WERI-Rb-1 (cell line): Measurements from ENCODE around the gene UBE2N.

ENCODE experiments used
- DNase-seq: peaks from one replicate; pipeline ENCODE4 v3.0.0-alpha.2; 2020
- H3K27ac ChIP-seq: fragments of 250-450 bp; sonication (Bioruptor Pico); 2 replicates; pipeline ENCODE4 v1.5.1; 2020; ENCODE audit warnings: mild to moderate bottlenecking, moderate library complexity
- H3K27me3 ChIP-seq: fragments of 250-450 bp; sonication (Bioruptor Pico); 2 replicates; pipeline ENCODE4 v1.5.1; 2021; ENCODE audit warnings: mild to moderate bottlenecking, low read depth, moderate library complexity; ENCODE audit not compliant: insufficient read depth, severe bottlenecking
- H3K36me3 ChIP-seq: fragments of 250-450 bp; sonication (Bioruptor Pico); 2 replicates; pipeline ENCODE4 v1.5.1; 2020; ENCODE audit warnings: mild to moderate bottlenecking, moderate library complexity
- H3K4me3 ChIP-seq: 2 replicates; pipeline ENCODE4 v1.5.1; 2011; ENCODE audit warnings: low read depth, mild to moderate bottlenecking, control low read depth, low read length
- H3K9me3 ChIP-seq: fragments of 250-450 bp; sonication (Bioruptor Pico); 2 replicates; pipeline ENCODE4 v1.5.1; 2021; ENCODE audit warnings: mild to moderate bottlenecking, moderate library complexity; ENCODE audit not compliant: severe bottlenecking
- TF ChIP-seq, protein P1 (sequence below): IDR thresholded peaks from 2 replicates; pipeline ENCODE4 v1.5.1; 2011; ENCODE audit warnings: low read depth, mild to moderate bottlenecking, control low read depth, inconsistent platforms, low read length

The UBE2N gene

DNA sequence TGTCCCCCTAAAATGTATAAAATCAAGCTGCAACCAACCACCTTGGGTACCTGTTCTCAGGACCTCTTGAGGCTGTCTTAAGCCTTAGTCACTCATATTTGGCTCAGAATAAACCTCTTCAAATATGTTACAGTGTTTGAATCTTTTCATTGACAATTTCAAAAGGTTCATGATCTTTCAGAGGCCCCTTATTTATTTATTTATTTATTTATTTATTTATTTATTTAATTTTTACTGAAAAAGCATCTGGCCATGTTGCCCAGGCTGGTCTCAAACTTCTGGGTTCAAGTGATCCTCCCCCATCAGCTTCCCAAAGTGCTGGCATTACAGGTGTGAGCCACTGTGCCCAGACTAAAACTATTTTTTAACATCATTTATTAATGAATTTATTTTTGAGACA is 72.2 kb downstream of the UBE2N start:
- TF ChIP-seq, protein P1, sequence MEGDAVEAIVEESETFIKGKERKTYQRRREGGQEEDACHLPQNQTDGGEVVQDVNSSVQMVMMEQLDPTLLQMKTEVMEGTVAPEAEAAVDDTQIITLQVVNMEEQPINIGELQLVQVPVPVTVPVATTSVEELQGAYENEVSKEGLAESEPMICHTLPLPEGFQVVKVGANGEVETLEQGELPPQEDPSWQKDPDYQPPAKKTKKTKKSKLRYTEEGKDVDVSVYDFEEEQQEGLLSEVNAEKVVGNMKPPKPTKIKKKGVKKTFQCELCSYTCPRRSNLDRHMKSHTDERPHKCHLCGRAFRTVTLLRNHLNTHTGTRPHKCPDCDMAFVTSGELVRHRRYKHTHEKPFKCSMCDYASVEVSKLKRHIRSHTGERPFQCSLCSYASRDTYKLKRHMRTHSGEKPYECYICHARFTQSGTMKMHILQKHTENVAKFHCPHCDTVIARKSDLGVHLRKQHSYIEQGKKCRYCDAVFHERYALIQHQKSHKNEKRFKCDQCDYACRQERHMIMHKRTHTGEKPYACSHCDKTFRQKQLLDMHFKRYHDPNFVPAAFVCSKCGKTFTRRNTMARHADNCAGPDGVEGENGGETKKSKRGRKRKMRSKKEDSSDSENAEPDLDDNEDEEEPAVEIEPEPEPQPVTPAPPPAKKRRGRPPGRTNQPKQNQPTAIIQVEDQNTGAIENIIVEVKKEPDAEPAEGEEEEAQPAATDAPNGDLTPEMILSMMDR = no peak
- no peak for DNase-seq
- Histone ChIP-seq H3K4me3 (no peak overlapping the region), H3K27me3 (no peaks in the 10 kb centered on the region), H3K9me3 (no peaks in the 10 kb centered on the region), H3K36me3 (no peaks in the 10 kb centered on the region), H3K27ac (no peak overlapping the region)

DNA sequence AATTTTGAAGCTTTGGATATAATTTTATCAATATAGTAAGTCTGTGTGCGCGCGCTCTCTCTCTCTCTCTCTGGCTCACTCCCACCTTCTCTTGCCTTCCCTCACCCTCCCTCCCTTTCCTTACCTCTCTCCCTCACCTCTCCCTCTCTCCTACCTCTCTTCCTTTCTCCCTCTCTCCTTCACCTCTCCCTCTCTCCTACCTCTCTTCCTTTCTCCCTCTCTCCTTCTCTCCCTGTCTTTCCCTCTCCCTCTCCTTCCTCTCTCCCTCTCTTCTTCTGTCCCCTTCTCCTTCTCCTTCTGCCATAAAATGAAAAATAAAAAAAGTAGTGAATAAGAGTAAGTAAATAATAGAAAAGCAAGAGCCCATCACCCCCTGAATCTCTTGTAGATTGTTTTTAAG is 73.0 kb downstream of the UBE2N start:
- no peak overlapping the region for H3K4me3 ChIP-seq
- DNase-seq = no peak
- TF ChIP-seq, protein P1 = no peak
- no peaks in the 10 kb centered on the region for H3K27me3 ChIP-seq
- no peaks in the 10 kb centered on the region for H3K9me3 ChIP-seq
- H3K36me3 ChIP-seq = no peaks in the 10 kb centered on the region
- no peak overlapping the region for H3K27ac ChIP-seq

DNA sequence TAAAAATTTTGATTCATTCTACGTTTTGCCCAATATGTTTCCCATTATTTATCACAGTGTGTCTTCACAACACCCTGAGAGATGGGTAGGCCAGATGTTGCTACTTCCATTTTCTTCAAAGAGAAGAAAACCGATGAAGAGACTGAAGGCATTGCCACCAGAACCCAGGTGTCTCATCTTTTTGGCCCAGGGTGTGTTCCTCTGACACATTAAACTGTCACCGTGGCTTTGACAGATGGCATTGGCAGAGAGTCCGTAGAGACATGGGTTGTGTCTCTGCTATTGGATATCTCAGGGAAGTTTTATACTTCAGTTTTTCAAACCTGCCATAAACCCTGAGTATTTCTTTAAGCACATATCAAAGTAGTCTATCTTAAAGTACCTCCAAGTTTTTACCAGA is 75.3 kb downstream of the UBE2N start:
- H3K36me3 ChIP-seq = no peaks in the 10 kb centered on the region
- TF ChIP-seq, protein P1 = no peak
- no peaks in the 10 kb centered on the region for H3K9me3 ChIP-seq
- H3K27me3 ChIP-seq = no peaks in the 10 kb centered on the region
- no peak overlapping the region for H3K4me3 ChIP-seq
- no peak for DNase-seq
- H3K27ac ChIP-seq = no peak overlapping the region

DNA sequence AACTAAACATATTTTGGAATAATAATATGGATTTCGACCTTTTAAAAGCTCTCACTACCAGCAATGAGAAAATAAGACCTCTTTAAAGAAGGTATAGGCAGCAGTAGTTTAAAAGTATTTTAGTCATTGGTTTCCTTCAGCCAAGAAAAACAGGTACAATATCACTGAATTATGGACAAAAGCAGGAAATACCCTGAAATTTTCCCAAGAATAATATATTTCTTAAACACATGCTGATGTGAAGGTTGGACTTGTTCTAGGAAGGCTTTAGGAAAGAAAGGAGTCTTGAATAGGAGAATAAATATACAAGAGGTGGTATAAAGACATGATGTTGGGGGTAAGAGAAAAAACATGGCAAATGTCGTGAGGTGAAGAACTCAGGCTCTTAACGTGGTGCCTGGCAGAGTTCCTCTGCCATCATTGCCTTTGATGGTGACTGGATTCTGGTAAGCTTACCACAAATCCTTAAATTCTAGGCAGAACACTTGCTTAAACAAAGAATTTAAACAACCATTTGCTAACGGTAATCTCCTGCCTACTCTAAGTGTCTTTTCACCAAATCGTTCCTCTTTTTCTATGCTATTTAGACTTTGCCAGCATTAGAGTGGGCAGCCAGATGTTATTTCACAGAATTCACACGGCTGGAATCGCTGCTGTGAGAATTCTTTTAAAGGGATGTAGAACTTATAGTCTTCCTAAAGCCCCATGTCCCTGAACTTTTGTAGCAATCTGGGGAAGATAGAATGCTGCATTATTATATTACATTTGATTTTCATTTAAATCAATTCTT is 75.9 kb downstream of the UBE2N start:
- TF ChIP-seq, protein P1 = no peak
- H3K4me3 ChIP-seq = no peak overlapping the region
- no peak for DNase-seq
- no peak overlapping the region for H3K27ac ChIP-seq
- no peaks in the 10 kb centered on the region for H3K36me3 ChIP-seq
- H3K27me3 ChIP-seq = no peaks in the 10 kb centered on the region
- no peaks in the 10 kb centered on the region for H3K9me3 ChIP-seq

DNA sequence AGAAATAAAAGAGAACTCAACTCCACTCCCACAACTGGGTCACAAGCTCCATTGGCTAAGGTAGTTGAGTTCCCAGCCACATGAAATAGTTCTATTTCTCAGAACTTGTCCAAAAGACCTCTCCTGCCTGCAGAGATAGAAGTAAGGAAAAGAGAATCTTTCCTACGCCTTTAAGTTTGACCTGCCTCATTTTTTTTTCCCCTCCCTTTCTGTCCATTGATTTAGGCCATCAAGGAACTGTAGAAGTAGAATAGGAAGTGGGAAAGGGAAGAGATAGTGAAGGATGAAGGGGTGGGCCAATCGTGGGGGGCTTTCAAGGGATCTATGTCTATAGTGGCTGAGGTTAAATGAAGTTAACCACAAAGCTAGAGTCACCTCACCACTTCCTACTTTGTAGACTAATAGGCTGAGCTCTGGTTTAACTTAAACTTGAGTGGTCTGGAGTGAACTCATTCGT is 77.9 kb downstream of the UBE2N start:
- no peak for DNase-seq
- Histone ChIP-seq H3K9me3 (no peaks in the 10 kb centered on the region), H3K4me3 (no peak overlapping the region), H3K36me3 (no peaks in the 10 kb centered on the region), H3K27me3 (no peaks in the 10 kb centered on the region), H3K27ac (no peak overlapping the region)
- TF ChIP-seq, protein P1 = no peak
